Measurements from ENCODE around the gene P2RY14.

DNA sequence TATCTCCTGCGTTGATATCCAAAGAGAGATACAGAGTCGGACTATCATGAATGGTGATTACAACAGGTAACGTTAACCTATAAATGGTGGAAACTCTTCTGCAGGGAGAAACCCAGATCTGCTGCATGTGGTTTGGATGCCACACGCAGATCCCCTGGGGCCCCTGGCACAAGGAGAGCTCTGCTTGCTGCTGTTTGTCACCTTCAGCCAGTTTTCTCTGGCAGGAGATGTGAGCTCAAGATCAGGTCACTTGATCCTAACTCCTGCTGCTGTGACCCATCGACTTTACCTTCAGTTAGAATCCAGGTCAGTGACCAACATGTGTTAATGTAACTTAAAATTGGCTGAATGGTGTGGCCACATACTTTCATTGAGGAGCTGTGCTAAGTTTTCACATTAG, 51.5 kb downstream of the P2RY14 start:
- TF ChIP-seq, protein P1, sequence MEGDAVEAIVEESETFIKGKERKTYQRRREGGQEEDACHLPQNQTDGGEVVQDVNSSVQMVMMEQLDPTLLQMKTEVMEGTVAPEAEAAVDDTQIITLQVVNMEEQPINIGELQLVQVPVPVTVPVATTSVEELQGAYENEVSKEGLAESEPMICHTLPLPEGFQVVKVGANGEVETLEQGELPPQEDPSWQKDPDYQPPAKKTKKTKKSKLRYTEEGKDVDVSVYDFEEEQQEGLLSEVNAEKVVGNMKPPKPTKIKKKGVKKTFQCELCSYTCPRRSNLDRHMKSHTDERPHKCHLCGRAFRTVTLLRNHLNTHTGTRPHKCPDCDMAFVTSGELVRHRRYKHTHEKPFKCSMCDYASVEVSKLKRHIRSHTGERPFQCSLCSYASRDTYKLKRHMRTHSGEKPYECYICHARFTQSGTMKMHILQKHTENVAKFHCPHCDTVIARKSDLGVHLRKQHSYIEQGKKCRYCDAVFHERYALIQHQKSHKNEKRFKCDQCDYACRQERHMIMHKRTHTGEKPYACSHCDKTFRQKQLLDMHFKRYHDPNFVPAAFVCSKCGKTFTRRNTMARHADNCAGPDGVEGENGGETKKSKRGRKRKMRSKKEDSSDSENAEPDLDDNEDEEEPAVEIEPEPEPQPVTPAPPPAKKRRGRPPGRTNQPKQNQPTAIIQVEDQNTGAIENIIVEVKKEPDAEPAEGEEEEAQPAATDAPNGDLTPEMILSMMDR (conservative IDR thresholded peaks at IDR 0.05; ENCODE audit: low read length), result no peak
- no peak for TF ChIP-seq EZH2phosphoT487 (IDR thresholded peaks at IDR 0.05; ENCODE audit: borderline replicate concordance)

Measured in Loucy (cell line).